Measurements from ENCODE around the gene HNRNPLL. TPM values are rescaled to one million over a fixed set of nuclear protein-coding genes. Genes with fewer than 3 reads are reported as not detected.

HNRNPLL gene
- total RNA-seq, 2 donors from 2014 or later = 17.8 to 19.1 TPM

DNA sequence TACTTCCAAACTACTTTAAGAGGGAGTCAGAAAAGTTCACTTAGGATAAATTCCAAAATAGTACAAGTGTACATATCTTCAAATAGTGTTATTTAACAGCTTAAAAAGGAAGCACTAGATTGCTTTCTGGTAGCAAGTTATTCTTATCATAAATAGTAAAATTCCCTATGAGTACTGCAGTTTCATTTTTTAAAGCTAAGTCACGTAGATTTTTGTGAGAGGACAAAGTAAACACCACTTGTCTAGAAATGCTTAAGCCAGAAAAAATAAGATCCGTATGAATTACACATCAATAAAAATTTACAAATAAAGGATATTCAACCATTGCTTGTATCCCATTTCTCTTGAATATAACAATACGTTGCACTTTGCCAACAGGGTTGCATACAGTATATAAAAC lies 19.2 kb downstream of the HNRNPLL start:
- Histone ChIP-seq H3K4me3 (no peak overlapping the region), H3K27ac (no peak overlapping the region), H3K4me1 (peaks cover 0 to 30% of the 10 kb centered on the region in 2 donors), H3K36me3 (peaks cover 12% of the 10 kb centered on the region), H3K27me3 (no peaks in the 10 kb centered on the region), H3K9me3 (no peaks in the 10 kb centered on the region)
- DNase-seq (ENCODE audit: low spot score) = no peak
- TF ChIP-seq, protein P1, sequence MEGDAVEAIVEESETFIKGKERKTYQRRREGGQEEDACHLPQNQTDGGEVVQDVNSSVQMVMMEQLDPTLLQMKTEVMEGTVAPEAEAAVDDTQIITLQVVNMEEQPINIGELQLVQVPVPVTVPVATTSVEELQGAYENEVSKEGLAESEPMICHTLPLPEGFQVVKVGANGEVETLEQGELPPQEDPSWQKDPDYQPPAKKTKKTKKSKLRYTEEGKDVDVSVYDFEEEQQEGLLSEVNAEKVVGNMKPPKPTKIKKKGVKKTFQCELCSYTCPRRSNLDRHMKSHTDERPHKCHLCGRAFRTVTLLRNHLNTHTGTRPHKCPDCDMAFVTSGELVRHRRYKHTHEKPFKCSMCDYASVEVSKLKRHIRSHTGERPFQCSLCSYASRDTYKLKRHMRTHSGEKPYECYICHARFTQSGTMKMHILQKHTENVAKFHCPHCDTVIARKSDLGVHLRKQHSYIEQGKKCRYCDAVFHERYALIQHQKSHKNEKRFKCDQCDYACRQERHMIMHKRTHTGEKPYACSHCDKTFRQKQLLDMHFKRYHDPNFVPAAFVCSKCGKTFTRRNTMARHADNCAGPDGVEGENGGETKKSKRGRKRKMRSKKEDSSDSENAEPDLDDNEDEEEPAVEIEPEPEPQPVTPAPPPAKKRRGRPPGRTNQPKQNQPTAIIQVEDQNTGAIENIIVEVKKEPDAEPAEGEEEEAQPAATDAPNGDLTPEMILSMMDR (IDR thresholded peaks at IDR 0.05) = no peak

DNA sequence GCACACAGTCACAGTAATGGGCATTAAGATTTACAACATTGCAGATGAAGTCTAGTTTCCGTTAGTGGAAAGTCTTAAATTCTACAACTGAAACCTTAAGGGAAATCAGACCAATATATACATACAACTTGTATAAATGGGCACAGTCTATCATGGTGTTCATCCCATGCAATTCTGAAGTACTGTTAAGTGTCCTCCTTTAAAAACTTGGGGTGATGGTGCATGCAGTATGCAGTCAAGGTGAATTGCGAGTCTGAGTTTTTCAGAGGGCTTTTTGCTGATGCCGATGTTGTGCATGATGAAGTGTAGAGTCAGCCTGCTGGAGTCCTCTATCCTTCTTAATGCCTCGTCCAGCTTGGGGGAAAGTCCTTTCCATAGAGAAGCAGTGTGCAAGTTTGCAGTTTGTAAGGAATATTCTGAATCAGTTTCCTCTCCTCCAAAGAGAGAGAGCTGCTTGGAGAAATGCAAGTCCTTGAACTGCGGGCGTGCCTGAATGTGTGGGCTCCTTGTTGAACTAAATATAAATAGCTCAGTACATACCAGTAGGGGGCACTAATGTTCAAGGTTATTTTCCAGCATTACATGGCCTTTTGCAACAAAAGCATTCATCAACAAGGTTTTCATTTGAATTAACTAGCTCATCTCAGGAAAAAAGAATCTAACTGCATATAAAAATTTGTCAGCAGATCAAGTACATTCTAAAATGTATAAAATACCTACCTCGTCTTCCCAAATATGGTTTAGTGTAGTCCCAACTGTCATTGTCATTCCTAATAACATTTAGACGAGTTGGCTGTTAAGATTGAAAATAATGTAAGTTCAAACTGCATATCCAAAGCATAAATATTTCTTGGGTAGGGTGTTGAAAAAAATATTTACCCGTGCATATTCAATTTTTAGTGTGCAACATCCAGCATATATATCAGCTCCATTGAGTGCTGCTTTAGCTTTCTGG lies 21.3 kb downstream of the HNRNPLL start:
- Histone ChIP-seq H3K27ac (no peak overlapping the region), H3K9me3 (no peaks in the 10 kb centered on the region), H3K36me3 (peaks cover 12% of the 10 kb centered on the region), H3K27me3 (no peaks in the 10 kb centered on the region), H3K4me1 (peaks cover 0 to 15% of the 10 kb centered on the region in 2 donors), H3K4me3 (no peak overlapping the region)
- TF ChIP-seq, protein P1 (IDR thresholded peaks at IDR 0.05) = peak; percentile 44 to 78
- no peak for DNase-seq (ENCODE audit: low spot score)

DNA sequence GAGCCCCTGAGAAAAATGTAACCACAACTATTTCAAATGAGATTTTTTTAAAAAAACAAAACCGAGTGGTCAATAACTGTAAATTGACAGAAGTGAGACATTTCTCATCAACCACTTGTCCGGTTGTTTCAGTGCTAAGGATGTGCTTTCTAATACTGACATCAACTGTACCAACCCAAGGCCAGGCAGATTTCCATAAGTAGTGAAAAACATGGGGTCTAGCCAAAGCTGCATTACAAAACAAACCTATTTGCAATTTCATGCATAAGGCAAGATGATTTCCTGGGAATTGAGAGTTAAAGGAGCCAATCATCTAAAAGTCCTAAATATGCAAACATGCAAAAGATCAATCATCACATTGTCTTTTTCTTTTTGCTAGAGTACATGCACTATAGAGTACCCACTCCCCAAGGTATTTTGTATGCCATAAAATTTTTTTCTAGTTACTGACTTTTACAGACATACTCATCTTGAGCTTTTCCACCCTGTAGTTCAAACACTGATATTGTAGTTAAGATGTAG lies 22.6 kb downstream of the HNRNPLL start:
- H3K36me3 ChIP-seq = peaks cover 12% of the 10 kb centered on the region
- no peak for DNase-seq (ENCODE audit: low spot score)

DNA sequence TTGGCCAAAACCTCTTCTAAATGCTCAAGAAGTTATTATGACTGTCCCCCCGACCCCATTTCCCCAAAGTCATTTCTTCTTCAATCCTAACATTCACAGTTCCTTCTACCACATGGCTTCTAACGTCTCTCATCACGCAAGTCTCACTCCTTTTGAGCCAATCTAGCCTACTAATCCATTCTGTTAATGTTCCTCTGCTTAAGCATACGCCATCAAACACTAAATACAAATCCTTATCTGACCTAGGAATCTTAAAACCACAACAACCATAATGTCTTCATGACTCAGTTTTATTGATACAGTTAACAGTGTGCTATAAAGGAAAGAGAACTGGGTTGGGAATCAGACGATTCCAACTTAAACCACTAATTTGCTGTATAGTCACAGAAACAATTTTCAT lies 23.9 kb downstream of the HNRNPLL start:
- Histone ChIP-seq H3K27me3 (no peaks in the 10 kb centered on the region), H3K9me3 (no peaks in the 10 kb centered on the region), H3K4me3 (no peak overlapping the region), H3K4me1 (peaks cover 0 to 4% of the 10 kb centered on the region in 2 donors), H3K36me3 (peaks cover 12% of the 10 kb centered on the region), H3K27ac (no peak overlapping the region)
- TF ChIP-seq, protein P1 (IDR thresholded peaks at IDR 0.05) = no peak
- DNase-seq (ENCODE audit: low spot score) = no peak

More for the DNA sequence above, 22.6 kb downstream of the HNRNPLL start:
- Histone ChIP-seq H3K27ac (no peak overlapping the region), H3K4me3 (no peak overlapping the region), H3K27me3 (no peaks in the 10 kb centered on the region), H3K9me3 (no peaks in the 10 kb centered on the region), H3K4me1 (peaks cover 0 to 4% of the 10 kb centered on the region in 2 donors)
- TF ChIP-seq, protein P1 (IDR thresholded peaks at IDR 0.05) = no peak

DNA sequence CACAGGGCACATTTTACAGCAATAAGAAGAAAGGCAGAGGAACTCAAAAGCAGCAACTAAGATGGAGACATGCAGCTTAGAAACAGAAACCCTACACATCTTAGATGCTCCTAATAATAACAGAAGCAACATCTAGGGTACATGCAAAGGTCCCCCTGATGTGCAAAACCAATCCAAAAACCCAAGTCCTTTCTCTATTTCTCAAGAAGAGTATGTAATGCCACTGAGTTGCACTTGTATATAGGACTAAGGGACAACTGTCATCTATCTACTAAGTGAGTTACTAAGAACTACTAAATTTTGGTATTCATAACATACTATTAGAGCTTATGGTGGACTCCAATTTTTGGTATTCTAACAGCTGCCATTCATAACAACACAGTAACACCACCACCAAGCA lies 28.4 kb downstream of the HNRNPLL start:
- no peak overlapping the region for H3K27ac ChIP-seq
- TF ChIP-seq, protein P1 (IDR thresholded peaks at IDR 0.05) = no peak
- H3K36me3 ChIP-seq = peaks cover 33% of the 10 kb centered on the region
- peaks cover 0 to 7% of the 10 kb centered on the region in 2 donors for H3K4me1 ChIP-seq
- no peaks in the 10 kb centered on the region for H3K27me3 ChIP-seq
- DNase-seq (ENCODE audit: low spot score) = no peak
- no peaks in the 10 kb centered on the region for H3K9me3 ChIP-seq
- H3K4me3 ChIP-seq = no peak overlapping the region

Measured in right atrium auricular region (tissue), 2 donors.